Epithelial cell of prostate (primary cell): ENCODE data around the gene TAS1R3.
A peak's percentile ranks its signal among the peaks of the same experiment; 100 is the strongest.

ENCODE experiments used
- DNase-seq: peaks from one replicate; pipeline ENCODE4 v3.0.0-alpha.2; 2011; ENCODE audit warnings: low read depth, low spot score
- H3K27ac ChIP-seq: fragments of 450-650 bp; 2 replicates; pipeline ENCODE4 v1.5.1; 2017; ENCODE audit warnings: mild to moderate bottlenecking

TAS1R3 gene

GRCh38 chr1:1331068-1331965 lies at the start of gene TAS1R3:
Gene TAS1R3 (plus strand): TSS chr1:1331280. CDS start chr1:1331346, 66 bp downstream.
- no peak within 1 kb of the TSS for H3K27ac ChIP-seq

DNA sequence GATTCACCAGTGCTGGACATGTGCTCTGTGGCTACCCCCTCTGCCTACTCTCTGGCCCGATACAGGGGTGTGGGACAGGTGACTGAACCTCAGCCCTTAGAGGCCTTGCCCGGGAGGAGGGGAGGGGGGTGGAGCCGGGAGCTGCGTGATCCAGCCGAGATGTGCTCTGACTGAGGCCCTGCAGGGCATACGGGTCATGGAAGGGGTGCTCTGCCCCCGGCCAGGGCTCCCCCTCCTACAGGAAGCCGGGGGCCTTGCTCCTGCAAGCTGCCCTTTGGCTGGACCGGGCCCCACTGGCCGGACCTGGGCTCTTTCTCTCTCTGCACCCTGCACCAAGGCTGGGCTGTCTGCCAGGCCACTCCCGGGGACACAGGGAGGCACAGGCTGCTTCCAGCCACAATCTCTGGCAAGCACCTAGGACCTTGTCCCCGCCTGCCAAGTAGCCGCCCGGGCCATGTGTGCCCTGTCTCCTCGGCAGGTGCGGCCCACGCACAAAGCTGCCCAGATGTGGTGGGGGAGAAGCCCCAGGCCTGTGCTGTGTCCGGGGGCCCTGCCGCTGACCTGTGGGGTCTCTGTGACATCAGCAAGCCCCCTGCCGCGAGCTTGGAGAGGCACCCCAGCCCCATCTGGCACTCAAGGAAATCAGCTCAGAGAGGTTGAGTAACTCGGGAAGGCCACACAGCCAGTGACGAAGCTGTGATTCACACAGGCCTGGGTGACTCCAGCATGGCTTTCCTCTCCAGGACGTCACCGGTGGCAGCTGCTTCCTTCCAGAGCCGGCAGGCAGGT lies 49.4 kb upstream of the TAS1R3 start:
- H3K27ac ChIP-seq = peak overlapping the region; percentile 60
- no peak for DNase-seq

More at GRCh38 chr1:1331068-1331965, at the start of gene TAS1R3:
- DNase-seq = no peak

DNA sequence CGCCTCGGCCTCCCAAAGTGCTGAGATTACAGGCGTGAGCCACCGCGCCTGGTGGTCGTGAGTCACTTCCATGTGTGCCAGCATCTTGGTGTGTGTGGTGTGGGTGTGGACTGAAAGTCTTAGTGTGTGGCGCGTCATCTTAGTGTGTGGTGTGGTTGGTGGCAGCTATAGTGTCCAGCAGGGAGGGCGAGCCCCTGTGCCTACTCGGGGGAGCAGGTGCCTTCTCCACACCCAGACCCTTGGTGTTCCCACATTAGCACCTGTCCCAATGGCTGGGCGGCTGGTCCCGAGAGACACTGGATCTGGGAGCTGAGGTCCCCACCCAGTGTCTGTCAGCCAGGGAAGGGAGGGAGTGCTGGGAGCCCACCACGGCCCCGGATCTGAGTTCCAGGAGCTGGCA lies 48.1 kb upstream of the TAS1R3 start:
- H3K27ac ChIP-seq = peak overlapping the region; percentile 60
- DNase-seq = no peak

GRCh38 chr1:1283821-1284220 lies 47.3 kb upstream of the TAS1R3 start:
- no peak for DNase-seq
- no peak overlapping the region for H3K27ac ChIP-seq

GRCh38 chr1:1284221-1285101 lies 46.6 kb upstream of the TAS1R3 start:
- no peak for DNase-seq
- no peak overlapping the region for H3K27ac ChIP-seq

- no peak overlapping the region for H3K27ac ChIP-seq
- DNase-seq = no peak
Measured at GRCh38 chr1:1285102-1285571, 45.9 kb upstream of the TAS1R3 start.

DNA sequence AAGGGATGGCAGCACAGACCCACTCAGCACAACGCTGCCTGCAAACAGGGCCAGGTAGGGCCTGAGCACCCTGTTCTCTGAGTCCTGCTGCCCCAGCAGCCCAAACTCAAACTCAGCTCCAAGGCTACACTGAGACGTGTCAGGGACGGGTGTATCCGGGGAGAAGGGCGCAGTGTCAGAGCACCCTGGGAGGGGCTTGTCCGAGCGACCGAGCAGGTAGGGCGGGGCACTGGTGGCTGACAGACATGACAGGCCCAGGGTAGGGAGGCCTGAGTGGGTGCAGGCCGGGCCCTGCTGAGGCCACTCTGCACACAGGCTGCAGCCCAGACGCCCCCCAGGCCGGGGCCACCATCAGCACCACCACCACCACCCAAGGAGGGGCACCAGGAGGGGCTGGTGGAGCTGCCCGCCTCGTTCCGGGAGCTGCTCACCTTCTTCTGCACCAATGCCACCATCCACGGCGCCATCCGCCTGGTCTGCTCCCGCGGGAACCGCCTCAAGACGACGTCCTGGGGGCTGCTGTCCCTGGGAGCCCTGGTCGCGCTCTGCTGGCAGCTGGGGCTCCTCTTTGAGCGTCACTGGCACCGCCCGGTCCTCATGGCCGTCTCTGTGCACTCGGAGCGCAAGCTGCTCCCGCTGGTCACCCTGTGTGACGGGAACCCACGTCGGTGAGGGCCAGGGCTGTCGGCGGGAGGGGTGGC lies 45.3 kb upstream of the TAS1R3 start:
- no peak overlapping the region for H3K27ac ChIP-seq

GRCh38 chr1:1286313-1287261 lies 44.5 kb upstream of the TAS1R3 start:
- no peak for DNase-seq
- no peak overlapping the region for H3K27ac ChIP-seq

More for the DNA sequence above, 45.3 kb upstream of the TAS1R3 start:
- DNase-seq = no peak

GRCh38 chr1:1287288-1288110 lies 43.6 kb upstream of the TAS1R3 start:
- no peak for DNase-seq
- no peak overlapping the region for H3K27ac ChIP-seq

GRCh38 chr1:1290238-1290731 lies 40.8 kb upstream of the TAS1R3 start:
- no peak overlapping the region for H3K27ac ChIP-seq
- DNase-seq = no peak

DNA sequence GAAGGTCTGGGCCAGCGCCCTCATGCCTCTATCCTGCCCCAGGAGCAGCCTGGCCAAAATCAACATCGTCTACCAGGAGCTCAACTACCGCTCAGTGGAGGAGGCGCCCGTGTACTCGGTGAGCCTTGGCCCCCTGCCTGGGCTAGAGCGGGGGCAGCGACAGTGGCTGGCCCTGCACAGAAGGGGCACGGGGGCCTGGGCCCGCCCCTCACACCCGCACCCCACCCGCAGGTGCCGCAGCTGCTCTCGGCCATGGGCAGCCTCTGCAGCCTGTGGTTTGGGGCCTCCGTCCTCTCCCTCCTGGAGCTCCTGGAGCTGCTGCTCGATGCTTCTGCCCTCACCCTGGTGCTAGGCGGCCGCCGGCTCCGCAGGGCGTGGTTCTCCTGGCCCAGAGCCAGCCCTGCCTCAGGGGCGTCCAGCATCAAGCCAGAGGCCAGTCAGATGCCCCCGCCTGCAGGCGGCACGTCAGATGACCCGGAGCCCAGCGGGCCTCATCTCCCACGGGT lies 40.0 kb upstream of the TAS1R3 start:
- no peak overlapping the region for H3K27ac ChIP-seq
- no peak for DNase-seq

DNA sequence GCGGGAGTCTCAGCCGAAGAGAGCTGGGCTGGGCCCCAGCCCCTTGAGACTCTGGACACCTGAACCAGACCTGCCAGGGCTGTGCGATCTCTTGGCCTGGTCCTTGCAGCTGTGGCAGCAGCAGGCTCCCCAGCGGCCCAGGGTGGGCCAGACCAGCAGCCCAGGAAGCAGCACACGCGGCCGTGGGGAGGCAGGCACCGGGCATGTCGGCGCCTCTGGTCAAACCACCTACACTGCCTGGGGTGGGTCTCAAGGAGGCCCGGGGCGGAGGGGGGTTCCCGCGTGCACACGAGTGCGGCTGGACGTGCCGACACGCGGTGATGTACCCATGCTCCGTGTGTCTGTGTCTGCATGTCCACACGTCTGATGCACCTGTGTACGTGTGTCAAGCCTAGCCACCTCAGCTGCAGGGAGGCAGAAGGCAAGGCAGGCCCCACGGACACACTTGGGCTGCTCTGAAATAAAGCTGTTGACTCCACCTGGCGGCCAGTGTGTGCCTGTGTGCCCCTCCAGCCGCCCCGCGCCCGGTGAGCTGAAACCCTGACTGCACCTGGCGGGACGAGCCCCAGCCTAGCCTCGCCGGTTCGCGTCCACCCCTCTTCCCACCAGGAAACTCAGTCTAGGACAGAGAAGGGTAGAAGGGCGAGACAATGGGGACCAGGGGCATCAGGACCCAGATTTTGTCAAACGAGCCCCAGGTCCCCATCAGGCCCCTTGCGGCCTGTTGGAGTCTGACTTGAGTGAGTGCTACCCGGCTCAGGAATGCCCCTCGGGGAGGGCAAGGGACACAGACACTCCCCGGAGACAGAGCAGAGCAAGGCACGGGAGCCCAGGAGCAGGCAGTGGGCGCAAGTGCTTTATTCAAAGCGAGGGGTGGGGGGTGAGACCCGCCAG lies 39.3 kb upstream of the TAS1R3 start:
- no peak overlapping the region for H3K27ac ChIP-seq
- DNase-seq = peak; percentile 26

GRCh38 chr1:1292442-1292779 lies 38.7 kb upstream of the TAS1R3 start:
- no peak for DNase-seq
- no peak overlapping the region for H3K27ac ChIP-seq

GRCh38 chr1:1292851-1293250 lies 38.2 kb upstream of the TAS1R3 start:
- DNase-seq = no peak
- no peak overlapping the region for H3K27ac ChIP-seq

- no peak overlapping the region for H3K27ac ChIP-seq
- no peak for DNase-seq
Measured at GRCh38 chr1:1293263-1294249, 37.5 kb upstream of the TAS1R3 start.
